Central memory CD8-positive, alpha-beta T cell (primary cell): ENCODE measurements around the gene ELMOD3.
A peak's percentile ranks its signal among the peaks of the same experiment; 100 is the strongest.
"Not testable (repeated sequence)": the region's sequence is repeated elsewhere in the genome, so short reads cannot be mapped to it uniquely, and the experiment has no call there.

Source experiments
- ATAC-seq: fragments of 150-1000 bp; cut with Tn5 transposase; replicated peaks from 2 replicates; pipeline ENCODE4 v1.10.0; 2022; ENCODE audit warnings: mild to moderate bottlenecking, moderate FRiP score, moderate number of reproducible peaks; ENCODE audit not compliant: poor library complexity, severe bottlenecking; ENCODE audit errors: extremely low read depth
- DNase-seq, 2 donors: peaks; one replicate each; pipeline ENCODE4 v3.0.0; 2021; ENCODE audit warnings: low spot score in 2 of 2
- H3K27ac Mint-ChIP-seq: one replicate; pipeline ENCODE4 v1.8.0; 2022; ENCODE audit warnings: low read depth, mild to moderate bottlenecking, moderate library complexity, mixed read lengths
- H3K27me3 Mint-ChIP-seq: one replicate; pipeline ENCODE4 v1.8.0; 2022; ENCODE audit warnings: mixed read lengths
- H3K36me3 Mint-ChIP-seq: one replicate; pipeline ENCODE4 v1.8.0; 2022; ENCODE audit warnings: mild to moderate bottlenecking, moderate library complexity, mixed read lengths; ENCODE audit not compliant: insufficient read depth
- H3K4me1 Mint-ChIP-seq: one replicate; pipeline ENCODE4 v1.8.0; 2022; ENCODE audit warnings: mixed read lengths
- H3K4me3 Mint-ChIP-seq: one replicate; pipeline ENCODE4 v1.8.0; 2022; ENCODE audit warnings: mild to moderate bottlenecking, moderate library complexity, mixed read lengths
- H3K9me3 Mint-ChIP-seq: one replicate; pipeline ENCODE4 v1.8.0; 2022; ENCODE audit warnings: mixed read lengths

The ELMOD3 gene

GRCh38 chr2:85354286-85355072 lies at the start of gene ELMOD3, which contains the start of gene RETSAT:
TSS of gene ELMOD3 (plus strand) at chr2:85354769. CDS start at chr2:85357199, 2,430 bp downstream.
TSS of gene RETSAT (minus strand) at chr2:85354528. CDS start at chr2:85354507, 21 bp downstream.
- peaks cover 50% of the 10 kb centered on the region for H3K4me1 Mint-ChIP-seq
- H3K36me3 Mint-ChIP-seq: peaks cover 41% of the 10 kb centered on the region
- peak within 1 kb of the TSS; percentile 92 for H3K4me3 Mint-ChIP-seq

GRCh38 chr2:85307527-85307897 lies 47.1 kb upstream of the ELMOD3 start:
- no peak for ATAC-seq
- peak overlapping the region; percentile 70 for H3K4me3 Mint-ChIP-seq
- H3K27ac Mint-ChIP-seq: peak overlapping the region; percentile 38
- peaks cover 34% of the 10 kb centered on the region for H3K4me1 Mint-ChIP-seq
- peaks cover 14% of the 10 kb centered on the region for H3K36me3 Mint-ChIP-seq
- no peak for DNase-seq
- no peaks in the 10 kb centered on the region for H3K9me3 Mint-ChIP-seq
- H3K27me3 Mint-ChIP-seq: peaks cover 33% of the 10 kb centered on the region

More at GRCh38 chr2:85354286-85355072, at the start of gene ELMOD3, which contains the start of gene RETSAT:
- peak within 1 kb of the TSS; percentile 97 for H3K27ac Mint-ChIP-seq
- no peaks in the 10 kb centered on the region for H3K9me3 Mint-ChIP-seq
- no peaks in the 10 kb centered on the region for H3K27me3 Mint-ChIP-seq
- DNase-seq: peak; percentile 93 to 98
- peak; percentile 99 for ATAC-seq

GRCh38 chr2:85308201-85308600 lies 46.4 kb upstream of the ELMOD3 start:
- no peak overlapping the region for H3K4me3 Mint-ChIP-seq
- H3K27me3 Mint-ChIP-seq: peaks cover 26% of the 10 kb centered on the region
- peak overlapping the region; percentile 78 for H3K27ac Mint-ChIP-seq
- peaks cover 18% of the 10 kb centered on the region for H3K36me3 Mint-ChIP-seq
- H3K4me1 Mint-ChIP-seq: peaks cover 34% of the 10 kb centered on the region
- H3K9me3 Mint-ChIP-seq: no peaks in the 10 kb centered on the region
- DNase-seq (no peak), ATAC-seq (no peak)

- no peak for DNase-seq
- Mint-ChIP-seq H3K4me1 (peaks cover 40% of the 10 kb centered on the region), H3K4me3 (peak overlapping the region; percentile 76), H3K36me3 (peaks cover 20% of the 10 kb centered on the region), H3K9me3 (no peaks in the 10 kb centered on the region), H3K27me3 (peaks cover 18% of the 10 kb centered on the region), H3K27ac (peak overlapping the region; percentile 78)
- ATAC-seq: peak; percentile 22
These were observed 45.5 kb upstream of the ELMOD3 start for GRCh38 chr2:85308896-85309555.

- no peak for DNase-seq
- ATAC-seq: peak; percentile 52
- Mint-ChIP-seq H3K4me1 (peaks cover 45% of the 10 kb centered on the region), H3K27me3 (peaks cover 10% of the 10 kb centered on the region), H3K9me3 (no peaks in the 10 kb centered on the region), H3K36me3 (peaks cover 20% of the 10 kb centered on the region), H3K4me3 (peak overlapping the region; percentile 76), H3K27ac (peak overlapping the region; percentile 78)
These were observed 44.8 kb upstream of the ELMOD3 start for GRCh38 chr2:85309699-85310321.

GRCh38 chr2:85310330-85310729 lies 44.2 kb upstream of the ELMOD3 start:
- Mint-ChIP-seq H3K9me3 (no peaks in the 10 kb centered on the region), H3K36me3 (peaks cover 20% of the 10 kb centered on the region), H3K27ac (peak overlapping the region; percentile 78), H3K4me1 (peaks cover 42% of the 10 kb centered on the region), H3K27me3 (peaks cover 5% of the 10 kb centered on the region), H3K4me3 (peak overlapping the region; percentile 76)
- no peak for DNase-seq
- ATAC-seq: no peak

GRCh38 chr2:85312404-85312803 lies 42.2 kb upstream of the ELMOD3 start:
- Mint-ChIP-seq H3K36me3 (peaks cover 30% of the 10 kb centered on the region), H3K4me3 (no peak overlapping the region), H3K27me3 (no peaks in the 10 kb centered on the region), H3K27ac (no peak overlapping the region), H3K9me3 (no peaks in the 10 kb centered on the region), H3K4me1 (peaks cover 40% of the 10 kb centered on the region)
- DNase-seq: no peak
- no peak for ATAC-seq

- Mint-ChIP-seq H3K4me1 (peaks cover 42% of the 10 kb centered on the region), H3K9me3 (no peaks in the 10 kb centered on the region), H3K36me3 (peaks cover 41% of the 10 kb centered on the region), H3K27me3 (no peaks in the 10 kb centered on the region), H3K4me3 (no peak overlapping the region), H3K27ac (no peak overlapping the region)
- no peak for ATAC-seq
- no peak for DNase-seq
These were observed 39.7 kb upstream of the ELMOD3 start for GRCh38 chr2:85314884-85315242.

GRCh38 chr2:85315921-85316320 lies 38.6 kb upstream of the ELMOD3 start:
- not testable (repeated sequence) for DNase-seq, H3K27me3 Mint-ChIP-seq, H3K27ac Mint-ChIP-seq, H3K9me3 Mint-ChIP-seq, ATAC-seq, H3K4me3 Mint-ChIP-seq
- peaks cover 47% of the 10 kb centered on the region for H3K4me1 Mint-ChIP-seq
- peaks cover 47% of the 10 kb centered on the region for H3K36me3 Mint-ChIP-seq

- Mint-ChIP-seq H3K4me3 (peak overlapping the region; percentile 5), H3K27ac (peak overlapping the region; percentile 75), H3K27me3 (no peaks in the 10 kb centered on the region), H3K9me3 (no peaks in the 10 kb centered on the region), H3K4me1 (peaks cover 72% of the 10 kb centered on the region), H3K36me3 (peaks cover 64% of the 10 kb centered on the region)
- DNase-seq (no peak), ATAC-seq (peak; percentile 63)
These were observed 36.1 kb upstream of the ELMOD3 start for GRCh38 chr2:85318222-85319074.

GRCh38 chr2:85319796-85320195 lies 34.8 kb upstream of the ELMOD3 start:
- H3K27ac Mint-ChIP-seq: peak overlapping the region; percentile 75
- H3K27me3 Mint-ChIP-seq: no peaks in the 10 kb centered on the region
- peaks cover 75% of the 10 kb centered on the region for H3K4me1 Mint-ChIP-seq
- ATAC-seq (no peak), DNase-seq (no peak)
- H3K4me3 Mint-ChIP-seq: peak overlapping the region; percentile 5
- H3K9me3 Mint-ChIP-seq: no peaks in the 10 kb centered on the region
- H3K36me3 Mint-ChIP-seq: peaks cover 74% of the 10 kb centered on the region
